Psoas muscle (tissue), 8 donors: ENCODE results near the gene FBRSL1. TPM values are rescaled to one million over a fixed set of nuclear protein-coding genes. Genes with fewer than 3 reads are reported as not detected.

Experiments used
- ATAC-seq, 4 donors: fragments of 200-7000 bp; cut with Tn5 transposase; one replicate each; pipeline ENCODE4 v1.9.1; 2020; ENCODE audit warnings: moderate library complexity in 3 of 4, mild to moderate bottlenecking in 2 of 4
- DNase-seq, 2 donors: peaks; one replicate each; pipeline ENCODE4 v3.0.0-alpha.2; 2020
- H3K27ac ChIP-seq: fragments of 200-600 bp; one replicate; pipeline ENCODE4 v1.8.0; 2022
- H3K27me3 ChIP-seq, 3 donors: fragments of 200-600 bp in 1 of 3; one replicate each; pipeline versions ENCODE4 v1.6.1 to v1.8.0; 2013 to 2022; ENCODE audit warnings: low read length in 2 of 3, mild to moderate bottlenecking in 2 of 3, moderate library complexity in 1 of 3; ENCODE audit not compliant: insufficient read depth in 3 of 3
- H3K36me3 ChIP-seq, 2 donors: fragments of 200-600 bp in 1 of 2; one replicate each; pipeline versions ENCODE4 v1.6.1 to v1.8.0; 2013 to 2022; ENCODE audit warnings: low read depth in 1 of 2, mild to moderate bottlenecking in 1 of 2, moderate library complexity in 1 of 2; ENCODE audit not compliant: insufficient read depth in 1 of 2
- H3K4me1 ChIP-seq: fragments of 200-600 bp; one replicate; pipeline ENCODE4 v1.8.0; 2022
- H3K4me3 ChIP-seq: fragments of 200-600 bp; one replicate; pipeline ENCODE4 v1.8.0; 2022; ENCODE audit warnings: mild to moderate bottlenecking
- H3K9me3 ChIP-seq: fragments of 200-600 bp; one replicate; pipeline ENCODE4 v1.8.0; 2022
- CTCF ChIP-seq: fragments of 200-600 bp; IDR thresholded peaks from one replicate; pipeline ENCODE4 v1.8.0; 2022; ENCODE audit warnings: antibody characterized with exemption
- WGBS, 3 donors: extraction: QIAGEN DNeasy Blood & Tissue Kit; methylation state at CpG; one replicate each; pipeline versions ENCODE4 v1.1.6 to v1.1.7; 2013; 5-methylcytosine and 5-hydroxymethylcytosine counted together
- intact Hi-C, 2 donors: fragments of 100-400 bp; cut with DNase I; formaldehyde crosslinking; loops; one replicate each; pipeline versions ENCODE4 v1.11.0 to v1.14.2; 2022
- polyA plus RNA-seq, 3 donors: library from polyadenylated mRNA; stranded (reverse); fragments of 200-250 nt; gene quantifications; one replicate each; pipeline ENCODE4 v1.2.3, GENCODE V29; 2013
- total RNA-seq, 4 donors: library from RNA; stranded (reverse); fragmentation: NEBNext Ultra II Directional in 2 of 4; extraction: Animal tissue kit (Norgen Biotek cat#: 25700) in 2 of 4; gene quantifications; one replicate each; pipeline versions ENCODE4 v1.2.1 to v1.2.4, GENCODE V29; 2021 to 2023
- donor health status: healthy with polysubstance abuse.
- donor health status: DM: no; HTN: no; CAD: no; lungs with moderate emphysema.
- donor health status: Bipolar disorder and iron deficiency.
- donor health status: healthy.
- donor health status: DM: yes; HTN: yes; CAD: no.
- donor health status: DM: no; HTN: no; CAD: no.
- donor health status: DM: no; HTN: no; CAD: no.
- donor health status: DM: yes; HTN: yes; CAD: no.

The FBRSL1 gene
- total and polyA plus RNA-seq, 7 donors: 23.0 to 54.5 (median 40.1) TPM

- DNase-seq (no peak), ATAC-seq (no peak)
- 5 to 13% methylated on average over 1 to 2 of the region's 3 CpGs; no CpG with 5 or more reads in 1 of the 3 donors for WGBS, 3 donors
- Histone ChIP-seq H3K4me1 (no peaks in the 10 kb centered on the region), H3K27ac (no peak overlapping the region), H3K9me3 (no peaks in the 10 kb centered on the region), H3K4me3 (no peak overlapping the region), H3K36me3 (no peaks in the 10 kb centered on the region), H3K27me3 (peaks cover 0 to 39% (median 9%) of the 10 kb centered on the region in 3 donors)
- TF ChIP-seq CTCF: no peak
- intact Hi-C loops: no loop called here
Observed at GRCh38 chr12:132470397-132470796, 19.6 kb upstream of the FBRSL1 start.

GRCh38 chr12:132471011-132471857, 18.7 kb upstream of the FBRSL1 start:
- no peak for TF ChIP-seq CTCF
- H3K4me1 ChIP-seq: no peaks in the 10 kb centered on the region
- DNase-seq (peak in 1 of 2 donors; percentile 23), ATAC-seq (no peak)
- no peak overlapping the region for H3K4me3 ChIP-seq
- WGBS, 3 donors: 67 to 72% (median 72%) methylated on average over 18 of the region's 18 CpGs
- H3K27ac ChIP-seq: no peak overlapping the region
- intact Hi-C loops: no loop called here
- H3K9me3 ChIP-seq: no peaks in the 10 kb centered on the region
- peaks cover 0 to 32% (median 8%) of the 10 kb centered on the region in 3 donors for H3K27me3 ChIP-seq
- no peaks in the 10 kb centered on the region for H3K36me3 ChIP-seq

DNA sequence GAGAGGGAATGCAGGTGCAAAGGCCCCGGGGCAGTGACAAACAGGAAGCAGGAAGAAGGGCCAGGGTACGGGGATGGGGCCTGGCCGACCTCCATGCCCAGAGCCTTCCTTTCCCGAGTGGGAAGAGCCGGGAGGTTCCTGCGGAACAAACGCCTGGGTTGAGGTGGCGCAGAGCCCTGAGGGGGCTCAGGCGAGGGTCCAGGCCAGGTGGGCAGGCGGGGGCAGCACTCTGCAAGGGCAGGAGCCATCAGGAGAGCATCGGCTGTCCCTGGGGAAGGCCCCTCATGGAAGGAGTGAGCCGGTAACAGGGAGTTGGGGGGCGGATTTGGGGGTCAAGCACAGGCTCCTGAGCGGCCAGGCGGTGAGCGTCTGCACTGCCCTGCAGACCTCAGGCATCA, 18.1 kb upstream of the FBRSL1 start:
- no peak for ATAC-seq
- Histone ChIP-seq H3K27me3 (peaks cover 0 to 27% (median 5%) of the 10 kb centered on the region in 3 donors), H3K36me3 (no peaks in the 10 kb centered on the region), H3K27ac (no peak overlapping the region), H3K4me1 (no peaks in the 10 kb centered on the region), H3K4me3 (no peak overlapping the region), H3K9me3 (no peaks in the 10 kb centered on the region)
- TF ChIP-seq CTCF: no peak
- peak in 1 of 2 donors; percentile 34 for DNase-seq
- 75 to 76% (median 76%) methylated on average over 16 of the region's 16 CpGs for WGBS, 3 donors
- intact Hi-C loops: no loop called here

DNA sequence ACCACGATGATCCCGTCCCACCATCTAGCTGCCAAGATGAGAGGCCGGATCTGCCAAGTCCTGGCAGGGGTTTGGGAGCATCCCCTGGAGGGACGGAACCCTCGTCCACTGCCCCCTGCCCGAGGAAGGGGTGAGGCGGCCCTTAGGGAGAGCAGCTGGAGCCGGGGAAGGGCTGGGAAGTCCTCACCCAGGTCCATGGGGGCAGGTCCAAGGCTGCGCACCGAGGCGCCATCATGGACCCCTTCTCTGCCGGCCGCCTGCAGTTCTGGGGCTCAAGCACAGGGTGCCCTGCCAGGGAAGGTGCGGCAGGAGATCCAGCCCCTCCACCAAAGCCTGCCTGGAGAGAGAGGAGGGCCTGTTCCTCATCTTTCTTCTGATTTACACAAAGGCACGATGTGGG, 17.6 kb upstream of the FBRSL1 start:
- ATAC-seq (no peak), DNase-seq (peak; percentile 5 to 45)

More for the DNA sequence above, 17.6 kb upstream of the FBRSL1 start:
- no peaks in the 10 kb centered on the region for H3K9me3 ChIP-seq
- H3K27ac ChIP-seq: no peak overlapping the region
- intact Hi-C loops: no loop called here
- 65 to 68% (median 68%) methylated on average over 15 of the region's 15 CpGs for WGBS, 3 donors
- H3K36me3 ChIP-seq: no peaks in the 10 kb centered on the region
- peaks cover 0 to 22% (median 4%) of the 10 kb centered on the region in 3 donors for H3K27me3 ChIP-seq
- no peak overlapping the region for H3K4me3 ChIP-seq
- no peaks in the 10 kb centered on the region for H3K4me1 ChIP-seq
- TF ChIP-seq CTCF: no peak
